HG02870 (cell line): Measurements from ENCODE around the gene ERC2.

Experiments
- ATAC-seq: cut with Tn5 transposase; IDR thresholded peaks from one replicate; pipeline ENCODE4 v1.9.1; 2021; ENCODE audit warnings: mild to moderate bottlenecking, moderate library complexity; ENCODE audit not compliant: unreplicated experiment

Gene ERC2

GRCh38 chr3:55813268-55814097 lies 654.8 kb downstream of the ERC2 start:
- ATAC-seq: no peak

- ATAC-seq: no peak
These were observed 655.8 kb downstream of the ERC2 start for GRCh38 chr3:55812394-55813013.

DNA sequence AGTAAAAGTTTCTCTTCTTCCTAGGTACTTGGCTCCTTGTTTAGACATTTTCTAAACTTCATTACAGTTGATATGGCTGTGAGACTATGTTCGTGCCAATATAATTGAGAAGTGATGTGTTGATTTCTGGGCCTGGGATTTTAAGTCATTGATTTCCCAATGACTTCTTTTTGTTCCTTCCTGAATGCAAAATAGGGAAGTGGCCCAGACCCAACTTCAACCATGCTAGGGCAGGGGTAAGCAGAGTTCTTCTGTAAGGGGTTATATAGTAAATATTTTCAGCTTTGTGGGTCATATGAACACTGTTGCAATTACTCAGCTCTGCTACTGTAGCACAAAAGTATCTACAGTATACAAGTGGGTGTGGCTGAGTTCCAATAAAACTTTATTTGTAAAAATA lies 661.1 kb downstream of the ERC2 start:
- no peak for ATAC-seq

- no peak for ATAC-seq
These were observed 663.1 kb downstream of the ERC2 start for GRCh38 chr3:55805169-55805568.

- ATAC-seq: no peak
These were observed 663.8 kb downstream of the ERC2 start for GRCh38 chr3:55804170-55805095.

DNA sequence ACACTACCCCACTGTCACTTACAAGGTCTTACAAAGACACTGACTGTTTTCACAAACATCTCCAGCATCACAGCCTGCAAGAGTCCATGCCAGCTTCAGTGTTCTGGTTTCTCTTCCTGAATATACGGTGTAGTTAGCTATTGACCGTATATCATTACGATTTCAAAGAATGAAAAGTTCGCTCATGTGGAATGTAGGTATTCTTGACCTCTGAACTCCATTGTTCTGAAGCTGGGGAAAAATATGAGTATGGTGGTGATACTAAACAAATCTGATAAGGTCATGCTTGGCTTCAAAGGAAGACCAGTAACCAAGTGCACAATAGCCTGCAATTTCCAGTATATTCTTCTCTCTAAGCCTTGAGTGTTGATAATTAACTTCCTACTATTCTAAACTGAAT lies 665.5 kb downstream of the ERC2 start:
- no peak for ATAC-seq

- ATAC-seq: no peak
These were observed 666.6 kb downstream of the ERC2 start for GRCh38 chr3:55801676-55802075.

- no peak for ATAC-seq
These were observed 667.2 kb downstream of the ERC2 start for GRCh38 chr3:55801068-55801467.

- no peak for ATAC-seq
These were observed 670.5 kb downstream of the ERC2 start for GRCh38 chr3:55797775-55798174.

DNA sequence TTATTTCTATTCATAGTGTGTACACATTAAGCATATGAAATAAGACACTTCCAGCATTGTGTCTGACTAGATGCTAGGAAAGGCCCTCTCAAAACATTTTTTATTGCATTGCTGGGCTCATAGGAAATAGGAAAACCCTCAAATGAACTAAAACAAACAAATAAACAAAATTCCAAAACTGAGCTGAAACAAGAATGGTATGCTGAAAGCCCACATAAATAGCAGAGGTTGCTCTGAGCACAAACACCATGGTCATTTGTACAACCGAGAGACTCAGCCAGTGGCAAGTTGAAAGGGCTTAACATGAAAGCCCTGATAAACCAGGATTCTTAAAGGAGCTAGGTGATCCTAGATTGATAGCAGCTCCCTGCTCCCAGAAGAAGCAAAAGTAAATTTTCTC lies 671.2 kb downstream of the ERC2 start:
- ATAC-seq: no peak

- ATAC-seq: no peak
These were observed 671.7 kb downstream of the ERC2 start for GRCh38 chr3:55796533-55796932.

DNA sequence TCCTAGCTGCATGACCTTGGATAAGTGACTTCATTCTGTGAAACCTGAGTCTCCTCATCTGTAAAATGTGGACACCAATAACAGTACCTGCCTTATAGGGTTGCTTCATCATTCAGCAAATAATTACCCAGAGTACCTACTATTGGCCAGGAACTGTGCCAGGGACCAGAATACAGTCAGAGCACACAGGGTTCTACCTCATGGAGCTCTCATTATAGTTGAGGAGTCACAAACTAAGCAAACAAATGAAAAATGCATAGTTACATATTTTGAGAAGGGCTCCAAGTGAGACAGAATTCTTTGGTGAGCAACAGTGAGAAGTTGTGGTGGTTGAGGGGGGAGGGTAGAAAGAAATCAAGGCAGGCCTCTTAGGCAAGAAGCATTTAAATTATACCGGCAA lies 672.5 kb downstream of the ERC2 start:
- no peak for ATAC-seq

- ATAC-seq: no peak
These were observed 673.0 kb downstream of the ERC2 start for GRCh38 chr3:55795296-55795695.

DNA sequence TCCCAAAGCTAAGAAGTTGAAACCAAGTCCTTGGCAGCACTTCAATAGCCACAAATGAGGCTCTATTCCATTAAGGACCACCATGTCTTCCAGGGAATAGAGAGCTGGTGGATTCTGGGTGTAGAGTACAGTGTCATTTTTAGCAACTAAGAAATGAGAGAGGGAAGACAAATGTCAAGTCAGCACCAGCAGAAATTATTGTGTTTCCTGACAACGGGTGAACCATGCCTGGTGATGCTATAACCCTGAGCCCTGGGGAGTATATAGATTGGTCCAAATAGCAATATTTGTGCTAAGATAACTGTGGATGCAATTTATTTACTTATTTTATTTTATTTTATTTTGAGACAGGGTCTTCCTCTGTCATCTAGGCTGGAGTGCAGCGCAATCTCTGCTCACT lies 675.5 kb downstream of the ERC2 start:
- no peak for ATAC-seq

DNA sequence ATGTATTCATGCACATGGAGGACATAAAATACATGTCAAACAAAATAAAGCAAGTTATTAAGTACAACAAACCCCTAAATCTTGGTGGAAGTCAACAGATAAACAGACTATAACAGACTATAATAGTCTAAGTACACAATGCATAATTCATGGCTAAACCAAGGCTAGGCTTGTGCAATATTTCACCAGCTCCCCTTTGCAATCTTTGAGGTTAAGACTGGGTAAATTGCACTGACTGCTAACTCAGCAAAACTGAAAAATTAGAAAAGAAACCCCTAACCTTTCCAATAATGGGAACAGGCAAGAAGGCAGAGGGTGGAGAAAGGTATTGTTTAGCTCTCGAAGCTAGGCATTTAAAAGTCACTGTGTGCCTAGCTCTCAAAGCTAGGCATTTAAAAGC lies 676.3 kb downstream of the ERC2 start:
- no peak for ATAC-seq

- no peak for ATAC-seq
These were observed 677.5 kb downstream of the ERC2 start for GRCh38 chr3:55790596-55791350.

- ATAC-seq: no peak
These were observed 678.8 kb downstream of the ERC2 start for GRCh38 chr3:55789516-55789915.

- no peak for ATAC-seq
These were observed 685.5 kb downstream of the ERC2 start for GRCh38 chr3:55782807-55783206.

- no peak for ATAC-seq
These were observed 685.9 kb downstream of the ERC2 start for GRCh38 chr3:55782351-55782750.

GRCh38 chr3:55780913-55781312 lies 687.4 kb downstream of the ERC2 start:
- ATAC-seq: no peak

DNA sequence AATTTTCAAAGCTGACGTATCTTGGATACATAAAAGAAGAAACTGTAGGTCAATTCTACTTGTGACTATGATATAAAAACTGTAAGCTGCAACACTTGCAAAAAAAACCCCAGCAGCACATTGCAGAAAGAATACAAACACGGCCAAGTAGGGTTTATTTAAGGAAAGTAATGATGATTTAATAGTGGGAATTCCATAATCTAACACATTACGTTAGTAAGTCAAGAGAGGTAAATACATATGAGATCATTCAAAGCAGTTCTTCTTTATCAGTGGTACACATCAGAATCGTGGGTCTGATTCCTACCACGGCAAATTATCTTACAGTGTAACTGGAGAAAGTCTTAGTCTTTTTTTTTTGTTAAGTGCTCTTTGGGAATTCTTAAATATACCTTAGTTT lies 688.7 kb downstream of the ERC2 start:
- ATAC-seq: no peak
